ENCODE data around the gene DYNLT5. TPM values are rescaled to one million over a fixed set of nuclear protein-coding genes. Genes with fewer than 3 reads are reported as not detected.

DYNLT5 gene
- total RNA-seq, 1 experiment from 2014 or later = not detected

DNA sequence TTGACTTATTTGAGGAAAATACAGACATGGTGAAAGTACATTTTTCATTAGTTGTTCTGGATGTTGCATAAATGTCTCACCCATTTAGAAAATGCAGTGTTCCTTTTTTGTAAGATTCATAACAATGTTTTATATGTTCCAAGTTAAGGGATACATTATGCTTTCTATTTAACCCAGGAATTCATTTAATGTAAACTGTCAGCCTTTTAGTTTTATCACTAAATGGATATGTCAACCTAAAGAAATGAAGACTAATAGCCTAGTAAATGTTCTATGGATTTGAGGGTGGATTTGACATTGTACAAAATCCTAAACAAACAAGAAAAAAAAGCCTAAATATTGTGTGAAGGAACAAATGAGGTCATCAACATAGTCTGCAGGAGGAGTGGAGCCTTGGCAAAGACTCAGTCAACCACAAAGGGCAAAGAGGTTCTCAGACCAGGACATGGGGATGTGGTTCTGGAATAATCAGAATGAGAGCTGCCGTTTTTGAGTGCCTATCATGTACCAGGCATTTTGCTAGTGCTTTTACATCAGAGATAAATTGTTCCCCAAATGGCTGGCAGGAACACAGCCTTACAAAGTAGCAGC lies 57.6 kb downstream of the DYNLT5 start:
- no peak overlapping the region for H3K27ac ChIP-seq (ENCODE audit: low read length)
- no peaks in the 10 kb centered on the region for H4K20me1 ChIP-seq (ENCODE audit: low read length)
- H3K9me2 ChIP-seq (replicated peaks; ENCODE audit: low read length) = no peaks in the 10 kb centered on the region
- no peaks in the 10 kb centered on the region for H3K36me3 ChIP-seq (ENCODE audit: low read depth, low read length)
- H3K4me3 ChIP-seq (ENCODE audit: low read length) = no peak overlapping the region
- DNase-seq = no peak
- ChIA-PET POLR2A (ENCODE audit: unreplicated experiment) (no interaction called here), CTCF (no interaction called here)
- ATAC-seq = no peak
- H3F3A ChIP-seq (ENCODE audit: low read length, unreplicated experiment) = no peaks in the 10 kb centered on the region
- H3K9ac ChIP-seq (ENCODE audit: low read length) = no peak overlapping the region
- no peaks in the 10 kb centered on the region for H3K79me2 ChIP-seq (ENCODE audit: low read length)
- no peaks in the 10 kb centered on the region for H3K4me1 ChIP-seq (ENCODE audit: insufficient read depth, low read length)
- intact Hi-C loops (cut with micrococcal nuclease) = no loop called here
- H2AFZ ChIP-seq (ENCODE audit: low read length) = no peak overlapping the region
- peaks cover 35% of the 10 kb centered on the region for H3K27me3 ChIP-seq (ENCODE audit: low read length)
- TF ChIP-seq EZH2phosphoT487 (IDR thresholded peaks at IDR 0.05; ENCODE audit: borderline replicate concordance, low read length) (no peak), EZH2 (IDR thresholded peaks at IDR 0.05; ENCODE audit: low read length, unreplicated experiment) (no peak)
- TF ChIP-seq, protein P1, sequence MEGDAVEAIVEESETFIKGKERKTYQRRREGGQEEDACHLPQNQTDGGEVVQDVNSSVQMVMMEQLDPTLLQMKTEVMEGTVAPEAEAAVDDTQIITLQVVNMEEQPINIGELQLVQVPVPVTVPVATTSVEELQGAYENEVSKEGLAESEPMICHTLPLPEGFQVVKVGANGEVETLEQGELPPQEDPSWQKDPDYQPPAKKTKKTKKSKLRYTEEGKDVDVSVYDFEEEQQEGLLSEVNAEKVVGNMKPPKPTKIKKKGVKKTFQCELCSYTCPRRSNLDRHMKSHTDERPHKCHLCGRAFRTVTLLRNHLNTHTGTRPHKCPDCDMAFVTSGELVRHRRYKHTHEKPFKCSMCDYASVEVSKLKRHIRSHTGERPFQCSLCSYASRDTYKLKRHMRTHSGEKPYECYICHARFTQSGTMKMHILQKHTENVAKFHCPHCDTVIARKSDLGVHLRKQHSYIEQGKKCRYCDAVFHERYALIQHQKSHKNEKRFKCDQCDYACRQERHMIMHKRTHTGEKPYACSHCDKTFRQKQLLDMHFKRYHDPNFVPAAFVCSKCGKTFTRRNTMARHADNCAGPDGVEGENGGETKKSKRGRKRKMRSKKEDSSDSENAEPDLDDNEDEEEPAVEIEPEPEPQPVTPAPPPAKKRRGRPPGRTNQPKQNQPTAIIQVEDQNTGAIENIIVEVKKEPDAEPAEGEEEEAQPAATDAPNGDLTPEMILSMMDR (conservative IDR thresholded peaks at IDR 0.05; ENCODE audit: low read depth, low read length) = no peak
- H3K9me3 ChIP-seq (ENCODE audit: low read length) = no peaks in the 10 kb centered on the region
- no TSS peak for BruUV-seq (replicated peaks)
- no peak overlapping the region for H3K4me2 ChIP-seq (ENCODE audit: low read length)

DNA sequence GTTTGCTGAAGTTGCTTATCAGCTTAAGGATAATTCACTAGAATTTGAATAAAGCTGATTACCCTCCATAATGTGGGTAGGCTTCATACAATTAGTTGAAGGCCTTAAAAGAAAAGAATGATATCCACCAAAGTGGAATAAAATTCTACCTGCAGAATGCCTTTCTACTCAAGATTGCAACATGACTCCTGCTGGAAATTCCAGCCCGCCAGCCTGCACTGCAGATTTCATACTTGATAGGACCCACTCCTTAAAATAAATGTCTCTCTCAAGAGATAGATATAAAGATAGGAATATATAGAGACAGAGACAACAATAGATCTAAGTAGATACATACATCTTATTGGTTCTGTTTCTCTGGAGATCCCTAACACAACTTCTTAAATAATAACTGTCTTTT lies 72.5 kb downstream of the DYNLT5 start:
- intact Hi-C loops (cut with micrococcal nuclease) = no loop called here
- Histone ChIP-seq H3K36me3 (ENCODE audit: low read depth, low read length) (no peaks in the 10 kb centered on the region), H3K79me2 (ENCODE audit: low read length) (no peaks in the 10 kb centered on the region), H4K20me1 (ENCODE audit: low read length) (no peaks in the 10 kb centered on the region), H3K27me3 (ENCODE audit: low read length) (peaks cover 4% of the 10 kb centered on the region; the same call in 1 of the 2 replicates), H3K4me2 (ENCODE audit: low read length) (no peak overlapping the region), H3K9ac (ENCODE audit: low read length) (no peak overlapping the region), H3K4me3 (ENCODE audit: low read length) (no peak overlapping the region), H3K9me2 (replicated peaks; ENCODE audit: low read length) (no peaks in the 10 kb centered on the region), H2AFZ (ENCODE audit: low read length) (no peak overlapping the region), H3K4me1 (ENCODE audit: insufficient read depth, low read length) (no peaks in the 10 kb centered on the region), H3K9me3 (ENCODE audit: low read length) (no peaks in the 10 kb centered on the region), H3K27ac (ENCODE audit: low read length) (no peak overlapping the region), H3F3A (ENCODE audit: low read length, unreplicated experiment) (no peaks in the 10 kb centered on the region)
- ATAC-seq = no peak
- BruUV-seq (replicated peaks) = no TSS peak
- CTCF ChIA-PET = no interaction called here
- DNase-seq = no peak
- POLR2A ChIA-PET (ENCODE audit: unreplicated experiment) = no interaction called here
- TF ChIP-seq EZH2phosphoT487 (IDR thresholded peaks at IDR 0.05; ENCODE audit: borderline replicate concordance, low read length) (no peak), EZH2 (IDR thresholded peaks at IDR 0.05; ENCODE audit: low read length, unreplicated experiment) (no peak)
- TF ChIP-seq, protein P1 (conservative IDR thresholded peaks at IDR 0.05; ENCODE audit: low read depth, low read length) = no peak

Other genes with a start within 250 kb of the DYNLT5 start
- gene SGIP1, start 218.3 kb upstream of the DYNLT5 start, total RNA-seq (2014; rRNA removed) = not detected in 2 replicates
- gene INSL5, start 48.8 kb downstream of the DYNLT5 start, total RNA-seq (2014; rRNA removed) = not detected in 2 replicates
- 0.46 and 1.6 TPM in 2 replicates for gene DNAI4, start 172.4 kb downstream of the DYNLT5 start, total RNA-seq (2014; rRNA removed)
- 11.5 and 11.8 TPM in 2 replicates for gene MIER1, start 172.5 kb downstream of the DYNLT5 start, total RNA-seq (2014; rRNA removed)